Body of pancreas (tissue), 4 donors: ENCODE measurements around the gene MATN1.

Experiments
- CTCF ChIP-seq, 7 experiments: fragments of 450-650 bp in 4 of 7; fragments of 200-600 bp in 3 of 7; sonication (generic) in 3 of 7; IDR thresholded peaks; one replicate each; pipeline ENCODE4 v1.5.1; 2016 to 2019; ENCODE audit warnings: antibody characterized with exemption in 7 of 7
- POLR2A ChIP-seq, 3 donors: fragments of 450-650 bp; IDR thresholded peaks; one replicate each; pipeline ENCODE4 v1.6.1; 2016; ENCODE audit warnings: antibody characterized with exemption in 3 of 3, mild to moderate bottlenecking in 2 of 3

GRCh38 chr1:30762930-30763650 lies 39.7 kb upstream of the MATN1 start:
- no peak for TF ChIP-seq CTCF (IDR thresholded peaks at IDR 0.05)
- TF ChIP-seq POLR2A (IDR thresholded peaks at IDR 0.05) = no peak
